GM21381 (cell line): ENCODE data around the gene RBP5.

ENCODE experiments used
- ATAC-seq: cut with Tn5 transposase; IDR thresholded peaks from one replicate; pipeline ENCODE4 v1.9.1; 2021; ENCODE audit warnings: mild to moderate bottlenecking, moderate library complexity; ENCODE audit not compliant: unreplicated experiment

The RBP5 gene

GRCh38 chr12:7128681-7129286 is at the start of gene RBP5:
Gene RBP5 (minus strand): TSS chr12:7128889. CDS start chr12:7128775, 114 bp downstream.
- no peak for ATAC-seq

GRCh38 chr12:7178481-7178880 is 49.8 kb upstream of the RBP5 start:
- ATAC-seq: no peak

DNA sequence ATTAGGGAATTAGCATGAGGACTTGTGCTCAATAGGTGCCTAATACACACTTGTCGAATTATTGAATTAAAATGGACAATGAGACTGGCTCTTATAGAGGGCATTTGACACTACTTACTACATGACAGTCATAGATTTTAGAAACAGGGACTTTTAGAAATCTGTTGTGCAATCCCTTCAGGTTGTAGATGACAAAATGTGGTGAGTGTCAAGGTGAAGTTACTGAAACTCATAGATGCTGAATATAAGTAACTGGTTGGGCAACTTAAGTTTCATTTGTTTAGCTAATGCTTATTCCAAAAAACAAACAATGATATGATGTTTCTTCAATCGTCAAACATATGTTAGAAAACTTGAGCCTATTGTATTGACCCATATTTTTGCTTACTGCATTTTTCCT is 47.9 kb upstream of the RBP5 start:
- ATAC-seq: no peak

DNA sequence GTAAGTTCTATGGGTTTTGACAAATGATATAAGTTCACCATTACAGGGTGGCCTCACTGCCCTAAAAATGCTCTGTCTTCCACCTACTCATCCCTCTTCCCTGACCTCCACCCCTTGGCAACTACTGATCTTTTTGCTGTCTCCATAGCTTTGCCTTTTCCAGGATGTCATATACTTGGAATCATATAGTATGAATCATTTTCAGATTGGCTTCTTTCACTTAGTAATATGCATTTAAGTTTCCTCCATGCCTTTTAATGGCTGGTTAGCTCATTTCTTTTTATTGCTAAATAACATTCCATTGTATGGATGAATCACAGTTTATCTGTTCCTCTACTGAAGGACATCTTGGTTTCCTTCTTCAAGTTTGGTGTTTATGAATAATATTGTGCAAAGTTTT is 46.8 kb upstream of the RBP5 start:
- no peak for ATAC-seq

- no peak for ATAC-seq
These were observed 43.2 kb upstream of the RBP5 start for GRCh38 chr12:7171854-7172253.

DNA sequence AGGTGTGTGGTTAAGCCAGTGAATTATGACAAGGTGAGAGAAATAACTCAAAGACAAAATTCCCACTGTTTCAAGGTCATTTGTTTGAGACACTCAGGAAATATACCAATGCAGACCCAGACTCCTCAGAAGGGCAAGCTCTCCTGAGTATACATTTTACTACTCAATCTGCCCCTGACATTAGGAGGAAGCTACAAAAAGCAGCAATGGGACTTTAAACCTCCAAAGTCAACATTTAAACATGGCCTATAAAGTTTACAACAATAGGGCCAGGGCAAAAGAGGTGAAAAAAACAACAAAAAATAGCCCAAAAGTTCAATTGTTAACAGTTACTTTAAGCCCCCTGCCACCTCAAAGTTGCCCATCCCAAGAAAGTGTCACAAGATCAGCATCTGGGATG is 41.3 kb upstream of the RBP5 start:
- no peak for ATAC-seq

- ATAC-seq: no peak
These were observed 34.0 kb upstream of the RBP5 start for GRCh38 chr12:7162691-7163114.

DNA sequence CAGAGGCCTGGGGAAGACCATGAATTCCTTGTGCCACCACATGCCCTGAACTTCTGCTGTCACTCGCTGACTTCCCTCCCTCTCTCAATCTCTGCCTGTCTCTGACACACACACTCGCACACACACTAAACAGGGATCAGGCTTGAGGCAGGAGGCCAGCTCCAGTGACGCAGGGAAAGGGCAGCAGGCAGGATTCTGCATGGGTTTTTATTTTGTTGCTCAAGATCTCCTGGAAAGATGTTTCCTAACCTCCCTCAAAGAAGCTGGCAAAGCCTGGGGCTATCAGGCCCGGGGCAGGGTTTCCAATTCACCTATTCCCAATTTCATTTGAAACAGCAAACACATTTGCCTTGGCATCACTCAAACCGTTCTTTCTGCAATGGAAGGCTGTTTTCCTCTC is 33.1 kb upstream of the RBP5 start:
- ATAC-seq: no peak

DNA sequence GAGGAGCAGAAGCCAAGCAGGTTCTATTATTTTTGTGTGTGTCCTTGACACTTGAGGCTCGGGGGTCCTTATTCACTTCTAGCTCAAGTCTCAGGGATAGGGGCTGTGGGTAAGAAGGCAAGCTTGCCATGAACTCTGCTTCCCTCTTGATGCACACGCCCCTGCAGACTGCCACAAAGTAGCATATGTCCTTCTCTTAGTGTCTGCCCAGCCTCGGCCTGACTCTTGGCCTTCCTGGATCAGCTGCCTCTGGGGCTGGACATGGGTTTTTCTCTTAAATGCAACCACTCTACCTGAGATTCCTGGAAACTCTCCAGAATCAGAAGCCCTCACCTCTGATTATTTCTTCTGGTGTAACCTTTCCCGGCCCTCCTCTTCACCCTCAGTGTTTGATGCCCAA is 32.6 kb upstream of the RBP5 start:
- ATAC-seq: no peak

GRCh38 chr12:7160183-7160582 is 31.5 kb upstream of the RBP5 start:
- ATAC-seq: no peak

DNA sequence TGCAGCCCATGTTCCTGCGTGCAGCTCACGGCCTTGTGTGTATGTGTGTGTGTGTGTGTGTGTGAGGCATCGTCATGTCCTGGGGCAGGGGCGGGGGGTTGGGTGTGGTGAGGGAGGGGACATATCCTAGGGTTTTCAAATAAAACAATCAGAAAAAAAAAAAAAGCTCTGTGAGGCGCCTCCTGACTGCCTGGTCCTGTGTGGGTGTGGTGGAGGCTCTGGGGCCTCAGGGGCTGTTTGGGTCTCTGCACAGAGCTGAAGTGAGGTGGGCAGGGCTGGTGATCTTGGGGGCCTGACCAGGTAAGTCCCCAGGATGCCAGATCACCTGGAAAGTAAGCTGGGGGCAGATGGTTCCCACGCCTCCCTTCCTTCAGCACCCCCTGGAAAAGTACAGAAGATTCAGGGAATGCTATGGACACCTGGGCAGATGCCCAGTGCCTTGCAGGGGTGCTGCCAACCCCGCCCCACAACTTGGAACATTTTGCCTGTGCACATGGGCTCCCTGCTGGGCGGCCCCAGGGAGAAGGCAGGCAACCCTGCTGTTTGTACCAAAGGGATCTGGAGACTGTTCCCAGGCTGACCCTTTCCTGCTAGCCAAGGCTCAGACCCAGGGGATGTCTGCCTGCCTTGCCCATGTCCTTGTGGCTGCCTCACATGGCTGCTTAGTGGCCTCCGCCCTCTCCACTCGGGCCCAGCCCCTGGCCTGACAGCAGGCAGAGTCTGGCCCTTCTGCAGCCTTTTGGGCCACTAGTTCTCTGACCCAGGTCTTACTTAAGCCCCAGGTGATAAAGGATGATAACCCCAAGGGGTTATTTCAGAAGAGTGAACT is 30.3 kb upstream of the RBP5 start:
- no peak for ATAC-seq

DNA sequence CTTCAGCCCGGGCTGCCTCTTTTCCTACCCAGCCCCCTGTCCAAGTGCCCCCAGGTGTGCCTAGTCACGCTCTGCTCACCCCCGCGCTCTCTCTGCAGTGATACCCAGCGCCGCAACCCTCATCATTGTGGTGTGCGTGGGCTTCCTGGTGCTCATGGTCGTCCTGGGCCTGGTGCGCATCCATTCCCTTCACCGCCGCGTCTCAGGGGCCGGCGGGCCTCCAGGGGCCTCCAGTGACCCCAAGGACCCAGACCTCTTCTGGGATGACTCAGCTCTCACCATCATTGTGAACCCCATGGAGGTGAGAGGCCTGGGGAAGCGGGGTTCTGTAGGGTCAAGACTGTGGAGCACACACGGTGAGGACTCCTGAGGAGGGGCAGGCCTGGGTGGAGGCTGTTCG is 28.7 kb upstream of the RBP5 start:
- no peak for ATAC-seq

DNA sequence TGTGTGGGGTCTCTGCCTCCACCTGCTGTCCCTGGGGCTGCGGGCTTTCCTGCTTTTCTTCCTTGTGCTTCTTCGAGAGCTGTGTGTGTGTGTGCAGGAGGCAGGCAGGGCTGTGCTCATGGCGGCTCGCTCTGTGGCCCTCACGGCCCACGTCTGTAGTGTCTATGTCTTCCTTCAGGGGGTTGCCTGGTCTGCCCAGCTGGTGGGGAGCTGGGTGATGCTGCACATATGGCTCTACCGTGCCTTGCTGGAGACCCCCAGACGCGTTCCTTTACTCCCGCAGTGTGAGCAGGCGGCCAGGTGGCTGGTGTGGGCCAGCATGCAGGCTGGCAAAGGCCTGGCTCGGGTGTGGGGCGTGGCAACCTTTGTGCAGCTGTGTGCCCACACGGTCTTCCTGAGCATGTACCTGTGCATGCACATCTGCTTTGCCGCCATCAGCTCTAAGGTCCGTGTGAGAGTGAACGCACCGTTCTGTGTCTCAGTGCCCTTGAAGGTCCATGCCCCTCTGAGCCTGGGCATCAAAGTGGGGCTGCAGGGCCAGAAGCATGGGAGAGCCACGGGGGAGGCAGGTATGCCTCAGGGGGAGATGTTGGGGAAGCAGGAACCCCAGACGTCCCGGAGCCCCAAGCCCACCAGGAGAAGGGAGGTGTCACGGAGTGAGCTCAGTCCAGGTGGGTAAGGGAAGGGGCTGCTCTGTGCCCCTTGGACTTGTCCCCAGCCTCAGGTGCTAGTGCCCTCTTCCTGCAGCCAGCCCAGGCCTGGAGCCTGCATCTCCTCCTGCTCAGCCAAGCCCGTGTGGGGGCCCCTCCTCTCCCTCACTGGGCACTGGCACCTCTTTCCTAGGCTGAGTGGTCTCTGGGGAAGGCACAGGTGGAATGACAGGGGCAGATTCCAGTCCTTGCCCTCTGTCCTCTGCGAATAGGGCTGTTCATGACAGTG is 27.8 kb upstream of the RBP5 start:
- no peak for ATAC-seq

DNA sequence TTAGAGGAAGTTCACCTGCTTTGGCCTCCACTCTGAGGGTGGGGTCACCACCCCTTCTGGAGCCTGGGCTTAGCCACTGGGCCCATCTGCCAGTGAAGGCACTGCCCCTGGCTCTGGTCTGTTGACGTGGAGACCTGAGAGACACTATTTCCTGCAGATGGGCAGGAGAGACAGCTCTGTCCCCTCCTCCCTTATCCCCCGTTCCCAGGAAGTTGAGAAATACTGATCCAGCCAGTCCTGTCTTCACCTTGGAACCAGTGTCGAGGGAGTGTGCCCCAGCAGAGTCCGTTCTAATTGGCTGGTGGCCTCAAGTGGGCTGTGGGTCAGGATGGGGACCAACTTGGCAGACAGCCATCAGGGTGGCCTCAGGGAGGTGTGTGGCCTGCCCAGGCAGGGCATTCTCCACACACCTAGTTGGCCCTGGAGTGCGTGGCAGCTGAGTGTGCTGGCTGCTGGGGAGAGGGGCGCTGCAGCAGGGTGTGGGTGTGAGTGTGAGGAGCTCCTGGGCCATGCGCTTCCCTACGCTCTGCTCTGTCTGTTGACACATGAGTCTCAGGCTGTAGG is 26.9 kb upstream of the RBP5 start:
- ATAC-seq: no peak

DNA sequence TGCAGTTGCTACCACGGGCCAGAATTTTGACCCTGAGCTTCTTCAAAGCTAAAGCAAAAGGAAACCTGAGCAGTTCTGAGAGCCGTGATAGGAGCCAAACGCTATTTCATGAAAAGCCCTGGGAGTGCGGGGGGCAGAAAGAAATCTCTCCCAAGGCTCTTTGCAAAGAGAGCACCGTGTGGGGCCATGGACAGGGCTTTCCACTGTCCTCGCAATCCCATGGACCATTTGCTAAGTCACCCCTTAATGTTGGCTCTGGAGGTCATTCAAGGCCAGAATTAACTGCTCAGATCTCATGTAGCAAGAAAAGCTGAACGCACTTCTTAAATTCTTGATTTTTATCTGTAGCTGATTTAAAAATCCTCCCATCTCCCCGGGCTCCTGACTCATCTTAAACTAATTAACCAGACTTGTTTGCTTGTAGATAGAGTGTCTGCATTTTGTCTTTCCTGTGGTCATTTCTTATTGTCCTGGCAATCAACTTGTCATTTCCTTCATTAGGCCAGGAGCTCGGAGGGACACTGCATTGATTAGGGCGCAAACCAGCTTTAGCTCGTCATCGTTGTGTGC is 26.3 kb upstream of the RBP5 start:
- ATAC-seq: no peak

- no peak for ATAC-seq
These were observed 25.4 kb upstream of the RBP5 start for GRCh38 chr12:7154042-7154441.

DNA sequence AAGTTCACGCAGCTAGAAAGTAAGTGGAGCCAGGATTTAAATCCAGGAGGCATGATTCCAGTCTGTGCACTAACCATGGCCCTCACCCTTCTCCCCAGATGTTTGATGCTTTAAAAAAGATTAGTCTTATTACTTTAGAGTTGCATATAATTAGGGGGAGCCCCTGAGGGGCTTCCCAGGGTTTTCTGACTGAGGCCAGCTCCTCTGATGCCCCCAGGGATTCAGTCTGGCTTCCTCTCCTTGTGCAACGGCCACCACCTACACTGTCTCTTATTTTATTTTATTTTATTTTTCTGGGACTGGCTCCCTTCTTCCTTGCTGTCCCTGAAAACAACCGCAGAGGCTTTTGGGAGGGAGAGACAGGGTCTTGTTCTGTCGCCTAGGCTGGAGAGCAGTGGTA is 24.1 kb upstream of the RBP5 start:
- ATAC-seq: no peak

- no peak for ATAC-seq
These were observed 22.8 kb upstream of the RBP5 start for GRCh38 chr12:7151532-7151931.

- no peak for ATAC-seq
These were observed 22.2 kb upstream of the RBP5 start for GRCh38 chr12:7150841-7151240.

GRCh38 chr12:7150356-7150755 is 21.7 kb upstream of the RBP5 start:
- no peak for ATAC-seq

- ATAC-seq: no peak
These were observed 18.2 kb upstream of the RBP5 start for GRCh38 chr12:7146906-7147305.
